NCI-H345 treated with DMSO at 0.1 percent for 48 hours (cell line): Measurements from ENCODE around the gene KNG1.
"Not testable (repeated sequence)": the region's sequence is repeated elsewhere in the genome, so short reads cannot be mapped to it uniquely, and the experiment has no call there.

Experiments
- DNase-seq: peaks from one replicate; lab custom pipeline; 2025; ENCODE audit not compliant: unreplicated experiment; lab: John Stamatoyannopoulos, UW

The KNG1 gene

DNA sequence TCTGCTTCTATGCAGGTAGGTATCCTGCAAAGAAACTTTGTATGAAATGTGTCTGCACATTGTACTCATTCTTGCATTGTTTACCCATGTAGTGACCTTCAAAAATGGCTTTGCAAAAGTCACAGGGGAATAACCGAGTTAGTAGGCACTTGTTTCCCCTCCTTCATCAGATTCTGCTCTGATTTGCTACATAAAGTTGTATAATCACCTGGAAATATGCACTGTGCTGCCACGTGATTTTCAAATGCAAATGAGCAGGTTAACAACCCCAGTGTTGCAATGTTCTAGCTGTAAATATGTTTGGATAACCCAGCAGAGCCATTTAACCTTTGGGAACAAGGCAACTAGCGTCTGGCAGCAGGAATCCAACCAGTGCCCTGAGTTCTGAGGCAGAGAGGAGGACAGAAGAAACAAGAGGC, at the start of gene KNG1:
Gene KNG1, plus strand, starts transcription at position 321 of the 419 bp plus-strand sequence. CDS start 184 bp downstream, outside the sequence.
- no peak for DNase-seq

DNA sequence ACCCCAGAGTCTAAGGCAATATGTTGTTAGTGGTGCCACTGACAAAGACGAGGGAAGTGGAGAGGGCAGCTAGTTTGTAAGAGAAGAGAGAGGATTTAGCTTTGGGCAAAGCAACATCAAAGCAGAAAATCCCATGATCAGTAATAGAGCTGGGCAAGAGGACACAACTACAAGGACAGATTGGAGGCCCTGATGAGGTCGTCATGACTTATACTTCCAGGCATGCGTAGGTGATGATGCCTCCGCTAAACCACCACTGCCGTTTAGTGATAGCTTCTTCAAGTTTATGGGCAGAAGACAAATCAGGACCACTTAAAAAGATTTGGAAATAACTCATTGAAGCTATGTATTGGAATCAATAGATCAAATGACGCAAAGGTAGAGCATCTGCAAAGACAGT, 48.7 kb upstream of the KNG1 start:
- DNase-seq = no peak

- DNase-seq = no peak
Observed at GRCh38 chr3:186669378-186670084, 47.6 kb upstream of the KNG1 start.

GRCh38 chr3:186670155-186670554, 47.0 kb upstream of the KNG1 start:
- no peak for DNase-seq

- no peak for DNase-seq
Observed at GRCh38 chr3:186671051-186671450, 46.1 kb upstream of the KNG1 start.

- no peak for DNase-seq
Observed at GRCh38 chr3:186678604-186679003, 38.6 kb upstream of the KNG1 start.

DNA sequence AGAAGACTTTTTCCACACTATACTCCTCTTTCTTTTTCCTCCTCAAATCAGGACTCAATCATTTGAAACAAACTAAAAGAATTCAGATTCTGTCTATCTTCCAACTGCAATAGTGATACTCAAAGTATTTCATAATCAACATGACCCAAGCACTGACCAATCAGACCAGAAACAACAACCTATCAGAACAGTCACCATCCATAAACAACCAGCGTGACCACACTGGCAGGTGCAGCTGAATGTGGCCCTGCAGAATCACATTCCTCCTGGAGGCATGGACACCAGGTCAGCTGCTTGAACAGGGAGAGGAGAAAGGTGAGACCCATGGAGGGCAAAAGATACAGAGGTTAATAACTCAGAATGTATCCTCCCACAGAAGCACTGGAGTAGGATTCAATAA, 38.0 kb upstream of the KNG1 start:
- DNase-seq = no peak

DNA sequence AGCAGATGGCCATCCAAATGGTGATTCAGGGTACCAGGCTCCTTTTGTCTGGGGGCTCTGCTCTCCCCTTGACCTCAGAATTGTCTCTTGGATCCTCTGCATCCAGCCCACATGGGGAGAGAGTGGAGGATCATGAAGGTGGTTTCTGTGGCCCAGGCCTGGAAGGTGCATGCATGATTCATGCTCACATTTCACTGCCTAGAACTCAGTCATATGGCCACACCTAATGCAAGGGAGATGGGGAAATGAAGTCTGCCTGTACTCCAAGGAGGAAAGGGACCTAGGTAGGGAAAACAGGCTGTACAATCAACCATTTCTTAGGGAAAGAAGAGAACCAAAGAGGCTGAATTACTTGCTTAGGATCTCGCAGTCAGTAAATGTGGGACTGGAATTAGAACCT, 36.3 kb upstream of the KNG1 start:
- DNase-seq = no peak

- no peak for DNase-seq
Observed at GRCh38 chr3:186682812-186683211, 34.3 kb upstream of the KNG1 start.

DNA sequence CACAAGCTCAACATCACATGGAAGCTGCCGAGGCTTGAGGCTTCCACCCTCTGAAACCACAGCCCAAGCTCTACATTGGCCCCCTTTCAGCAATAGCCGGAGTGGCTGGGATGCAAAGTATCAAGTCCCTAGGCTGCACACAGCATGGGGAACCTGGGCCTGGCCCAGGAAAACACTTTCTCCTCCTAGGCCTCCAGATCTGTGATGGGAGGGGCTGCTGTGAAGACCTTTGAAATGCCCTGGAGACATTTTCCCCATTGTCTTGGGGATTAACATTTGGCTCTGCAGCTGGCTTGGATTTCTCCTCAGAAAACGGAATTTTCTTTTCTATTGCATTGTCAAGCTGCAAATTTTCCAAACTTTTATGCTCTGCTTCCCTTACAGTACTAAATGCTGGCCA, 33.2 kb upstream of the KNG1 start:
- no peak for DNase-seq

DNA sequence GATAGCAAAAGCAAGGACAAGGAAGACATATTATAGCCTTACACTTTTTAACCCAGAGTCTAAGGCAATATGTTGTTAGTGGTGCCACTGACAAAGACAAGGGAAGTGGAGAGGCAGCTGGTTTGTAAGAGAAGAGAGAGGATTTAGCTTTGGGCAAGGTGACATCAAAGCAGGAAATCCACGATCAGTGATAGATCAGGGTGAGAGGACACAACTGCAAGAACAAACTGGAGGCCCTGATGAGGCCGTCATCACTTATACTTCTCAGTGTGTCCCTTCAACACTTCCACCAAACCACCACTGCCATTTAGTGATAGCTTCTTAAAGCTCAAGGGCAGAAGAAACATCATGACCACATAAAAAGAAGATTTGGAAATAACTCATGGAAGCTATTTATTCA, 30.7 kb upstream of the KNG1 start:
- not testable (repeated sequence) for DNase-seq

DNA sequence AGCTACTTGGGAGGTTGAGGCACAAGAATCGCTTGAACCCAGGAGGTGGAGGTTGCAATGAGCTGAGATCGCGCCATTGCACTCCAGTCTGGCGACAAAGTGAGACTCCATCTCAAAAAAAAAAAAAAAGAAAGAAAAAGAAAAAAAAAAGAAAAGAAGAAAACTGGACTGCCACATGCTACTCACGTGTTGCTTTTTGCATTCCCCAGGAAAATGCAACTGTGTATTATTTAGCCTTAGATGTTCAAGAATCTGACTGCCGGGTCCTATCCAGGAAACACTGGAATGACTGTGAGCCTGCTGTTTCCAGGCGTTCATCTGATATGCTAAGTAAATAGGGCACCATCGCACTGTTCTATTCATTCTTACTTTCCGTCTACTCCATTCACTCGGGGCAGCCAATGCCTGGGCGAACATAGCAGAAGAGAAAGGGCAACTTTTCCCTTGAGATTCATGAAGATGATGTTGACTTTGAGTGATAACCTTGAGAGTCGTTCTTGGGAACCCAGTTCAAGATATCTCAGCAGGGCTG, 30.0 kb upstream of the KNG1 start:
- no peak for DNase-seq

- DNase-seq = not testable (repeated sequence)
Observed at GRCh38 chr3:186690304-186690703, 26.9 kb upstream of the KNG1 start.

- no peak for DNase-seq
Observed at GRCh38 chr3:186691676-186692075, 25.5 kb upstream of the KNG1 start.

- no peak for DNase-seq
Observed at GRCh38 chr3:186693843-186694242, 23.3 kb upstream of the KNG1 start.

DNA sequence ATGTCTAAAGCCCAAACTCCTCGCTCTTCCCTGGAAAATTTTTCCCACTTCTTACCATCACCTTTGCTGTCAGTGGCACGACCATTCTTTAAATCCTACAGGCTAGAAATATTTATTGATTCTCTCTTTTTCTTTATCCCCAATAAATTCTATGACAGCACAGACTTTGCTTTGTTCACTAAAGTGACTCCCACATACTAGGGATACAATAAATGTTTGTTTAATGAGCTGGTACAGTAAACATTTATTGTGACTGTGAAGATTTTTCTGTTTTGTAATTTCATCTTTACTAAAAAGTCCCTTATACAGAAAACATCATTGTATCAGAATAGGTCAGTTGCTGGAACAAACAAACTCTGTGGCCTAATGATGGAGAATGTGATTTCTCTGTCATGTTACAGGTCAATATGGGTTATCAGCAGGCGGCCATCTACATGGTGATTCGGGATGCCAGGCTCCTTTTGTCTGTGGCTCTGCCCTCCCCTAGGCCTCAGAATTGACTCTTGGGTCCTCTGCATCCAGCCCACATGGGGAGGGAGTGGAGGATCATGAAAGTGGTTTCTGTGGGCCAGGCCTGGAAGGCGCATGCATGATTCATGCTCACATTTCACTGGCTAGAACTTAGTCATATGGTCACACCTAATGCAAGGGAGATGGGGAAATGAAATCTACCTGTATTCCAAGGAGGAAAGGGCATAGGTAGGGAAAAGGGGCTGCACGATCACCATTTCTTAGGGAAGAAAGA, 22.7 kb upstream of the KNG1 start:
- no peak for DNase-seq

DNA sequence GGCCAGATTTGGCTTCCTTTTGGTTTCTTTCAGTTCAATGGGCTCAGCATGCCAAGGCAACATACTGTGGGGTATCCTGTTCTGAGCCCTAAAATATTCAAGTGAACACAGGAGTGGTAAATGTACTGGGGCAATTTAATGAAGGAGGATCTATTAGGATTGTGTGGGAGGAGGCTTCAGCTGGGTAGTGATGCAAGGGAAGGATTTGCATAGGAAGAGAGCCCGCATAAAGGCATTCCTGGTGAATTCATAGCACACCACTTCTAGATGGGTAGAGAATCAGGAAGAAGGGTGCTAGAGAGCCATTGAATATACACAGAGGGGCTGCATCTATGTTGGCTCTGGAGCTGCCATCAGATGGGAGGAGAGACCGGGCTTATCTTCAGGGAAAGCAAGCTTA, 20.6 kb upstream of the KNG1 start:
- no peak for DNase-seq

DNA sequence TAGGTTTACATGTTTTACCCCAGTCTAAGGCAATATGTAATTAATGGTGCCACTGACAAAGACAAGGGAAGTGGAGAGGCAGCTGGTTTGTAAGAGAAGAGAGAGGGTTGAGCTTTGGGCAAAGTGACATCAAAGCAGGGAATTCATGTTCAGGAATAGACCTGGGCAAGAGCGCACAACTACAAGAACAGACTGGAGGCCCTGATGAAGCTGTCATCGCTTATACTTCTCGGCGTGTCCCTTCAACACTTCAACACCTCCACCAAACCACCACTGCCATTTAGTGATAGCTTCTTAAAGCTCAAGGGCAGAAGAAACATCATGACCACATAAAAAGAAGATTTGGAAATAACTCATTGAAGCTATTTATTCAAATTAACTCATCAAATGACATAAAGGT, 19.6 kb upstream of the KNG1 start:
- DNase-seq = no peak

DNA sequence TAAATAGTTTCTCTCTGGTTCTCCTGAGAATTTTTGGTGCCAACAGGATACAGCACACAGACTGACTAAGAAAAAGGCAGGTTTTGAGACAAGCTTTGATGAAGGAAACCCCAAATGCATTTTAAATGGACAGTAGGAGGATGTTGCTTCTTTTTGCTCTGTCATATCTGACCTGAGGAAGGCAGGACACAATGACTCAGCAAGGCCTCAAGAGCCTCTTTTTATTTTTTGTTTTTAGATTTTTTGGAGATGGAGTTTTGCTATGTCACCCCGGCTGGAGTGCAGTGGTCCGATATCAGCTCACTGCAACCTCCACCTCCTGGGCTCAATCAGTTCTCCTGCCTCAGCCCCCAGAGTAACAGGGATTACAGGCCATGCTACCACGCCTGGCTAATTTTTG, 16.9 kb upstream of the KNG1 start:
- no peak for DNase-seq

DNA sequence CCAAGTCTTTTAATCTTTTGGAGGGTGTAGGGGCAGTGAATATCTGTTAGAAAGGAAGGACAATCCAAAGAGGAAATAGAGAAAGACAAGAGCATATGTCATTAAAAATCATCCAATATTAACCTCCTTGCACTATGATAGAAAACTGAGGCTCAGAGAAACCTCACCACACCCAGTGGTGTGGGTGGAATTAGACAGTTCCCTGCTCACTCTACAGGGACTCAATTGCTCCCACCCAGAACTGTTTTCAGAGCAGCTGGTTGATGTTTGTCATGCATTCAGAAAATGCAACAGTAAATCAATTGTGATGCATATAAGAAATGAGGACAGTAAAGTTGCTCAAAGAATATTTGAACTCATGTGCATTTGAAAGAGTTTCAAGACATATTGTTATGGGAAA, 14.7 kb upstream of the KNG1 start:
- DNase-seq = not testable (repeated sequence)

- DNase-seq = no peak
Observed at GRCh38 chr3:186705882-186706780, 11.0 kb upstream of the KNG1 start.
